Gastroesophageal sphincter (tissue), 3 donors: Measurements from ENCODE around the gene GGTA1.
"Not testable (repeated sequence)": the region's sequence is repeated elsewhere in the genome, so short reads cannot be mapped to it uniquely, and the experiment has no call there.

Experiments
- EP300 ChIP-seq: sonication (generic); formaldehyde crosslinking; IDR thresholded peaks from one replicate; pipeline ENCODE4 v1.6.1; 2017; ENCODE audit warnings: antibody characterized with exemption, mild to moderate bottlenecking
- POLR2AphosphoS5 ChIP-seq: sonication (generic); formaldehyde crosslinking; IDR thresholded peaks from one replicate; pipeline ENCODE4 v1.6.1; 2017; ENCODE audit warnings: antibody characterized with exemption
- TF ChIP-seq, protein P1 (sequence below), 4 experiments: fragments of 200-600 bp in 2 of 4; fragments of 450-650 bp in 2 of 4; sonication (generic) in 1 of 4; IDR thresholded peaks; one replicate each; pipeline ENCODE4 v1.5.1; 2017 to 2019; ENCODE audit warnings: antibody characterized with exemption in 4 of 4, mild to moderate bottlenecking in 2 of 4, moderate library complexity in 2 of 4

DNA sequence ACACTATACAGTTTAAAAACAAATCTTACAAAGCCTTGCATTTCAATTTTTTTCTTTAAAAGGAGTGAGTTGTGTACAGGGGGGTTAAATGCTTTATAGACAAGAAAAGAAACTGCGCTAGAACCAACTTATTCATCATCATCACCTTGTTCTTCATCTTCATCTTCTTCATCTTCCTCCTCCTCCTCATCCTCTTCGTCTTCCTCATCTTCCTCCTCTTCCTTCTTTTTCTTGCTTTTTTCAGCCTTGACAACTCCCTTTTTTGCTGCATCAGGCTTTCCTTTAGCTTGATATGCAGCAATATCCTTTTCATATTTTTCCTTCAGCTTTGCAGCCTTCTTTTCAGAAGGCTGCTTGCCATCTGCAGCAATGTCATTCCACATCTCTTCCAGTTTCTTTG lies 20.0 kb upstream of the GGTA1 start:
- TF ChIP-seq, protein P1, sequence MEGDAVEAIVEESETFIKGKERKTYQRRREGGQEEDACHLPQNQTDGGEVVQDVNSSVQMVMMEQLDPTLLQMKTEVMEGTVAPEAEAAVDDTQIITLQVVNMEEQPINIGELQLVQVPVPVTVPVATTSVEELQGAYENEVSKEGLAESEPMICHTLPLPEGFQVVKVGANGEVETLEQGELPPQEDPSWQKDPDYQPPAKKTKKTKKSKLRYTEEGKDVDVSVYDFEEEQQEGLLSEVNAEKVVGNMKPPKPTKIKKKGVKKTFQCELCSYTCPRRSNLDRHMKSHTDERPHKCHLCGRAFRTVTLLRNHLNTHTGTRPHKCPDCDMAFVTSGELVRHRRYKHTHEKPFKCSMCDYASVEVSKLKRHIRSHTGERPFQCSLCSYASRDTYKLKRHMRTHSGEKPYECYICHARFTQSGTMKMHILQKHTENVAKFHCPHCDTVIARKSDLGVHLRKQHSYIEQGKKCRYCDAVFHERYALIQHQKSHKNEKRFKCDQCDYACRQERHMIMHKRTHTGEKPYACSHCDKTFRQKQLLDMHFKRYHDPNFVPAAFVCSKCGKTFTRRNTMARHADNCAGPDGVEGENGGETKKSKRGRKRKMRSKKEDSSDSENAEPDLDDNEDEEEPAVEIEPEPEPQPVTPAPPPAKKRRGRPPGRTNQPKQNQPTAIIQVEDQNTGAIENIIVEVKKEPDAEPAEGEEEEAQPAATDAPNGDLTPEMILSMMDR (IDR thresholded peaks at IDR 0.05): not testable (repeated sequence)
- TF ChIP-seq EP300, POLR2AphosphoS5: not testable (repeated sequence)
